Right cardiac atrium (tissue), 5 donors: Measurements from ENCODE around the gene KRTAP24-1. TPM values are rescaled to one million over a fixed set of nuclear protein-coding genes. Genes with fewer than 3 reads are reported as not detected.

Experiments
- ATAC-seq, 2 donors: fragments of 200-7000 bp; cut with Tn5 transposase; one replicate each; pipeline versions ENCODE4 v1.8.0 to v1.9.1; 2020; ENCODE audit warnings: moderate library complexity in 2 of 2, mild to moderate bottlenecking in 1 of 2
- DNase-seq, 3 donors: peaks; one replicate each; pipeline ENCODE4 v3.0.0-alpha.2; 2020
- H3K27ac ChIP-seq: one replicate; pipeline ENCODE4 v1.5.1; 2013; ENCODE audit warnings: mild to moderate bottlenecking, low read length, control low read depth, moderate library complexity
- H3K27me3 ChIP-seq: one replicate; pipeline ENCODE4 v1.6.1; 2013; ENCODE audit not compliant: control insufficient read depth, insufficient read depth
- H3K4me1 ChIP-seq: one replicate; pipeline ENCODE4 v1.6.1; 2013; ENCODE audit warnings: low read length; ENCODE audit not compliant: control insufficient read depth, insufficient read depth
- H3K4me3 ChIP-seq: one replicate; pipeline ENCODE4 v1.5.1; 2013; ENCODE audit warnings: low read length, control low read depth
- H3K9me3 ChIP-seq: one replicate; pipeline ENCODE4 v1.6.1; 2013; ENCODE audit warnings: low read length; ENCODE audit not compliant: control insufficient read depth
- WGBS: extraction: QIAGEN DNeasy Blood & Tissue Kit; methylation state at CpG from one replicate; pipeline ENCODE4 v1.1.7; 2013; 5-methylcytosine and 5-hydroxymethylcytosine counted together
- intact Hi-C, 4 donors: fragments of 100-400 bp; cut with DNase I; formaldehyde crosslinking; loops; one replicate each; pipeline versions ENCODE4 v1.11.0 to v1.14.0; 2022 to 2023
- polyA plus RNA-seq: library from polyadenylated mRNA; stranded (reverse); fragments of 200-250 nt; gene quantifications from one replicate; pipeline ENCODE4 v1.2.3, GENCODE V29; 2013
- total RNA-seq, 4 donors: library from RNA; stranded (reverse); fragmentation: NEBNext Ultra II Directional; extraction: Animal tissue kit (Norgen Biotek cat#: 25700); gene quantifications; one replicate each; pipeline ENCODE4 v1.2.1, GENCODE V29; 2021
- donor health status: healthy with polysubstance abuse.
- donor health status: DM: no; HTN: yes; CAD: no.
- donor health status: DM: no; HTN: no; CAD: no.
- donor health status: DM: no; HTN: yes; CAD: no; lungs with severe emphysema.
- donor health status: DM: yes; HTN: yes; CAD: no.

KRTAP24-1 gene
- total and polyA plus RNA-seq, 5 donors: not detected

GRCh38 chr21:30268608-30269197, 14.0 kb downstream of the KRTAP24-1 start:
- Histone ChIP-seq H3K27me3 (no peaks in the 10 kb centered on the region), H3K27ac (no peak overlapping the region), H3K4me3 (no peak overlapping the region), H3K4me1 (no peaks in the 10 kb centered on the region), H3K9me3 (no peaks in the 10 kb centered on the region)
- intact Hi-C loops: no loop called here
- DNase-seq: no peak
- 64% methylated on average over 5 of the region's 5 CpGs for WGBS
- no peak for ATAC-seq

DNA sequence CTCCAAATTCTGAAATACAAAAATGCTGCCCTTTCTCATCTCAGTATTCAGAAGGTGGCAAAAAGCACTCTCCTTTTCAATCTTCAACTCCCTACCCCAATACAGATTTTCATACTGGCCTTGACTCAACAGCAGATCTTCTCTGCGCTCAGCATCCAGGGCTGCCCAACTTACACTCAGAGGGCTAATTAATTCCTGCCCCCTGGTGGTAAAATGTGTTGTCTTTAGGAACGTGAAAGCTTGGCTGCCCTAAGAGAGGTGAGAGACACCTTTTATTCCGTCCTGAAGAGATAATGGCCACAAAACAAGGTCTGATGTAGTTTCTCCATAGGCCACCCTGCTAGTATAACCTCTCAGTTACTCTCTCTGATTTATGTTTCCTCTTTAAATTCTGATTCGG, 25.0 kb downstream of the KRTAP24-1 start:
- intact Hi-C loops: no loop called here
- H3K4me1 ChIP-seq: no peaks in the 10 kb centered on the region
- H3K27me3 ChIP-seq: no peaks in the 10 kb centered on the region
- H3K27ac ChIP-seq: no peak overlapping the region
- no peak for ATAC-seq
- no peak for DNase-seq
- H3K9me3 ChIP-seq: no peaks in the 10 kb centered on the region
- 60% methylated on average over 4 of the region's 4 CpGs for WGBS
- H3K4me3 ChIP-seq: no peak overlapping the region

DNA sequence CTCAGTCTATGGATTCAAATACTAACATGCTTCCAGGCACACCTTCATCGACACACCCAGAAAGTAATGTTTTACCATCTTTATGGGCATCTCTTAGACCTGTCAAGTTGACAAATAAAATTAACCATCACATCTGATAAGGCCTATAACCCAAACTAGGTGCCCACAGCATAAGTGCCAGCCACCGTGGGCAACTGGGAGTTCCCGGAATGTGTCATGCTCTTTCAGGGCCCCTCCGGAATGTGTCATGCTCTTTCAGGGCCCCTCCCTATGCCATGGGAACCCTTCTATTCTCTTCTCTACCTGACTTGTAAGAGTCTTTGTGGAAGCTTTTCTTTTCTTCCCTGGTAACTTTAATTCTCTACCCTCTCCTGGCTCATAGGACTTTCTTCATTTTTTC, 26.6 kb downstream of the KRTAP24-1 start:
- no peak overlapping the region for H3K27ac ChIP-seq
- intact Hi-C loops: no loop called here
- ATAC-seq (no peak), DNase-seq (no peak)
- no peaks in the 10 kb centered on the region for H3K27me3 ChIP-seq
- 90% methylated on average over 4 of the region's 4 CpGs for WGBS
- H3K4me3 ChIP-seq: no peak overlapping the region
- no peaks in the 10 kb centered on the region for H3K4me1 ChIP-seq
- H3K9me3 ChIP-seq: no peaks in the 10 kb centered on the region

DNA sequence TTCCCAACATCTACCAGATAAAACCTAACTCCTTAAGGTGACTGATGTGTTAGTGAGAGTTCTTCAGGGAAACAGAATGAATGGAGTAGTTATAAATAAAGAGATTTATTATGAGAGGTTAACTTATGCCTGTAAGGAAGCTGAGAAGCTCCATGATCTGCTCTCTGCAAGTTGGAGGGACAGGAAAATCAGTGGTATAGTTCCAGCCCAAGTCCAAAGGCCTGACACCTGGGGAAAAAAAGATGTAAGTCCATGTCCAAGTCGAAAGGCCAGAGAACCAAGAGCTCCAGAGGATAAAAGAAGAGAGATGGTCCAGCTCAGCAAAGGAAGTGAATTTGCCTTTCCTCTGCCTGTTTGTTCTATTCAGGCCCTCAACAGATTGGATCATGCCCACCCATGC, 27.1 kb downstream of the KRTAP24-1 start:
- WGBS: 76% methylated on average over 1 of the region's 1 CpG
- intact Hi-C loops: no loop called here
- no peak for DNase-seq

GRCh38 chr21:30251781-30252180, 31.0 kb downstream of the KRTAP24-1 start:
- Histone ChIP-seq H3K4me3 (no peak overlapping the region), H3K27me3 (no peaks in the 10 kb centered on the region), H3K4me1 (no peaks in the 10 kb centered on the region), H3K9me3 (no peaks in the 10 kb centered on the region), H3K27ac (no peak overlapping the region)
- ATAC-seq (no peak), DNase-seq (no peak)
- intact Hi-C loops: no loop called here
- 65% methylated on average over 1 of the region's 1 CpG for WGBS

More for the DNA sequence above, 27.1 kb downstream of the KRTAP24-1 start:
- H3K4me3 ChIP-seq: no peak overlapping the region
- ATAC-seq: no peak
- no peaks in the 10 kb centered on the region for H3K9me3 ChIP-seq
- H3K27me3 ChIP-seq: no peaks in the 10 kb centered on the region
- H3K4me1 ChIP-seq: no peaks in the 10 kb centered on the region
- H3K27ac ChIP-seq: no peak overlapping the region

DNA sequence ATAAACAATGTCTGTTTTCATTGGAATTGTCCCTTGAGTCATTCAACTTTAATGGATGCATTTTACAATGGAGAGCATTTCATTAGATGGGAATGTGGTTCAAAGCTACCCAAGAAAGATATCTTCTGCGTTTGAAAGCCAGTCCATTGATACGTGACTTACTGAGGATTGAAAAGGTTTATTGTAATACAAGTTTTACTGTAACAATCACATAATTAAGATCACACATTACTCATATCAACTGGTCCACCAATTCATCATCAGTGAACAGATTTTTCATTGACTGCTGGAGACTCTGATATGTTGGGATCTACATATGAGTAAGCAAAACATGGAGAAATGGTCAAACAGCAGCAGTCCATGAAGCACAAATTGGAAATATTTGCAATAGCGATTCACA, 32.8 kb downstream of the KRTAP24-1 start:
- Histone ChIP-seq H3K9me3 (no peaks in the 10 kb centered on the region), H3K4me3 (no peak overlapping the region), H3K27ac (no peak overlapping the region), H3K27me3 (no peaks in the 10 kb centered on the region), H3K4me1 (no peaks in the 10 kb centered on the region)
- intact Hi-C loops: no loop called here
- WGBS: 61% methylated on average over 3 of the region's 3 CpGs
- DNase-seq: no peak
- ATAC-seq: no peak

DNA sequence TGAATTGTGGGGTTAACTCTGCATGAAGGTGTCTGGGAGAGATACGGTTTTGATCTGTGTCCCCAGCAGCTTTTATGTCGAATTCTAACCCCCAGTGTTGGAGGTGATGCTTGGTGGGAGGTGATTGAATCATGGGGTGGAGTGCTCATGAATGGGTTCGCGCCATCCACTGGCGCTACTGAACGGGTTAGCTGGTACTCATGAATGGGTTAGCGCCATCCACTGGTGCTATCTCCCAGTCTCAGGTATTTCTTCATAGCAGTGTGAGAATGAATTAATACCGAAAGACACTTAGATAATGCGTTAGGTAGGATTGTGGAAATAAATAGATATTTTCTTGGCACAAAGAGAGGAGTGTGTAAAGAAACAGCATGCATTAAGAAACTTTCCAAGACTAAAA, 33.9 kb downstream of the KRTAP24-1 start:
- ATAC-seq: peak in 1 of 2 donors; percentile 38
- DNase-seq: no peak
- Histone ChIP-seq H3K9me3 (no peaks in the 10 kb centered on the region), H3K4me1 (no peaks in the 10 kb centered on the region), H3K27ac (no peak overlapping the region), H3K27me3 (no peaks in the 10 kb centered on the region), H3K4me3 (no peak overlapping the region)
- intact Hi-C loops: no loop called here
- WGBS: 67% methylated on average over 9 of the region's 9 CpGs

- Histone ChIP-seq H3K9me3 (no peaks in the 10 kb centered on the region), H3K4me1 (no peaks in the 10 kb centered on the region), H3K4me3 (no peak overlapping the region), H3K27me3 (no peaks in the 10 kb centered on the region), H3K27ac (no peak overlapping the region)
- DNase-seq: no peak
- intact Hi-C loops: no loop called here
- ATAC-seq: no peak
Measured at GRCh38 chr21:30245061-30245460, 37.7 kb downstream of the KRTAP24-1 start.

DNA sequence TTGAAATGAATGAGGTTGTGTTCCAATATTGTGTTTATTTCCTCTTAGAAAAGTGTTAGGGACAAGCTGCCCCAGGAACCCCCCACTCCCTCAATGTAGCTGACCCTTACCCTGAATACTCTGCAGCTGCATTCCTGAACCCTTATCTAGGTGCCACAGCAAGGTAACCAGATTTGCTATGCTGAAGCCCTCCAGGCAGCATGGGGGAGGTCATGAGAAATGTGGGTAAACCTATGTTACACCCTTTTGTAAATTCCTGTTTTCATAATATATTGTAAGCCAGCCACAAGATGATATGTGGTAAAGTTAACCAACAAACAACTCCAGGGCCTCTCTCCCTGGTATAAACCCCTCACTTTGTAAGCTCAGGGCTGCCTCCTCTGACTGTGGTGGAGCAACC, 39.1 kb downstream of the KRTAP24-1 start:
- Histone ChIP-seq H3K9me3 (no peaks in the 10 kb centered on the region), H3K27me3 (no peaks in the 10 kb centered on the region), H3K4me3 (no peak overlapping the region), H3K4me1 (no peaks in the 10 kb centered on the region), H3K27ac (no peak overlapping the region)
- intact Hi-C loops: no loop called here
- DNase-seq: no peak
- ATAC-seq: no peak

DNA sequence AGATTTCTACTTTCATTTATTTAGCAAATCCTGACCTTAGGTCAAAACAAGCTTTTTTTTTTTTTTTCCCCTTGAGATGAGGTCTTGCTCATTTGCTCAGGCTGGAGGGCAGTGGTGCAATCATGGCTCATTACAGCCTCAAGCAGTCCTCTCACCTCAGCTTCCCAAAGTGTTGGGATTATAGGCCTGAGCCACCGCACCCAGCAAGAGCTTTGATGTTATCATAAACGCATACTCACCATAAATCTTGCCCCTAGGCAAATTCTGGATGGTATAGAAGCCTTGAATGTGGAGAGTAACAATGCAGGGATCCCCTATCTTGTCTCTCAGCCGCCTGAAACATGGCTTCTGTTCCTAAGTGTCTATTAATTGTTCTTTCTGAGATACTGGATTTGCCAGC, 42.1 kb downstream of the KRTAP24-1 start:
- Histone ChIP-seq H3K4me1 (no peaks in the 10 kb centered on the region), H3K27me3 (no peaks in the 10 kb centered on the region), H3K4me3 (no peak overlapping the region), H3K27ac (no peak overlapping the region), H3K9me3 (no peaks in the 10 kb centered on the region)
- ATAC-seq (no peak), DNase-seq (no peak)
- WGBS: 81% methylated on average over 3 of the region's 3 CpGs
- intact Hi-C loops: no loop called here

GRCh38 chr21:30238168-30238567, 44.6 kb downstream of the KRTAP24-1 start:
- WGBS: 82% methylated on average over 1 of the region's 1 CpG
- Histone ChIP-seq H3K4me3 (no peak overlapping the region), H3K27ac (no peak overlapping the region), H3K9me3 (no peaks in the 10 kb centered on the region), H3K4me1 (no peaks in the 10 kb centered on the region), H3K27me3 (no peaks in the 10 kb centered on the region)
- no peak for ATAC-seq
- intact Hi-C loops: no loop called here
- no peak for DNase-seq

DNA sequence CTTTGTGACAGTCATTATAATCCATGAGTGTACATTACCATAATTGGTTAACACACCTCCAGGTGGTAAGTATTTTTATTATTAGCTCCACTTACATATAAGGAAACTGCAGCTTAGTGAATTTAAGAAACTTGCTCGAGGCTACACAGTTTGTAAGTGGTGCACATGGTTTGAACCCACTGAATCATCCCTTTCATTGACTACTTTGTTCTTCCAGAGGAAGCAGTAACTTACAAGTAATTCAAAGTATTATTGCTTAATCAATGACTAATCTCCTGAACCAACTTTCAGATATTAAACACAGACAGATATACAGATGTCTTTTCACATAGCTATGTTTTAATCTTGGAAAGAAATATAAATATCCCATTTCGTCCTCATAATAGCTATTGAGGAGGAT, 48.1 kb downstream of the KRTAP24-1 start:
- no peak overlapping the region for H3K4me3 ChIP-seq

More for the DNA sequence above, 48.1 kb downstream of the KRTAP24-1 start:
- no peak for DNase-seq
- no peak for ATAC-seq
- Histone ChIP-seq H3K9me3 (no peaks in the 10 kb centered on the region), H3K4me1 (no peaks in the 10 kb centered on the region), H3K27ac (no peak overlapping the region), H3K27me3 (no peaks in the 10 kb centered on the region)
- intact Hi-C loops: no loop called here
- WGBS: 40% methylated on average over 2 of the region's 2 CpGs
